T-helper 2 cell treated with Interferon-gamma antibody and Interleukin-4, amounts not matched to agents 100 ng/mL and 5 ng/mL, for 36 hours (primary cell): ENCODE data around the gene NONO. TPM values are rescaled to one million over a fixed set of nuclear protein-coding genes. Genes with fewer than 3 reads are reported as not detected.
"Not testable (repeated sequence)": the region's sequence is repeated elsewhere in the genome, so short reads cannot be mapped to it uniquely, and the experiment has no call there.

Source experiments
- intact Hi-C: fragments of 100-400 bp; cut with micrococcal nuclease; formaldehyde crosslinking; loops from one replicate; pipeline ENCODE4 v1.15.1; 2023
- total RNA-seq: library from RNA; stranded (reverse); gene quantifications from 2 replicates; pipeline ENCODE4 v1.2.3, GENCODE V29; 2022

The NONO gene
- total RNA-seq, 1 donor from 2014 or later: 529 TPM

GRCh38 chrX:71282514-71283402 is 677 bp upstream of the NONO start:
- intact Hi-C loops: loop anchor here (1.0 to 5.0 kb wide), 7 partner anchors 28 to 250 kb away; partner anchors contain the start of genes FOXO4, IL2RG, TAF1 and ZMYM3

DNA sequence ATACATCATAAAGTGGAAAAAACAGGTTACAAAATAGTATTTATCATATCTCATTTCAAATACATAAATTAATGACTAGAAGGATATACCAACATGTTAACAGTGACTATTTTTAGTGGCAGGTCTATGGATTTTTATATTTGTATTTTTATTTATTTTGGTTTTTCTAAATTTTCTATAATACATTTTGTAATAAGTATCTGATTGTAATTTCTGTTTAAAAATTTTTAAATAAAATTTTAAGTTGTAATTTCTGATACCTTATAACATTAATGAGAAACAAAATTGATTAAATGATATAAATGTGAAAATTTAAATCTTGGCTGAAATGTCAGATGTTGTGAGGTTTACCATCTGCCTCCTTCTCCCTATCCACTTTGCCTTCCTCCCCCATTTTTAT is 2.5 kb downstream of the NONO start:
- intact Hi-C loops: no loop called here

- intact Hi-C loops: no loop called here
Measured at GRCh38 chrX:71291381-71291780, 7.9 kb downstream of the NONO start.

DNA sequence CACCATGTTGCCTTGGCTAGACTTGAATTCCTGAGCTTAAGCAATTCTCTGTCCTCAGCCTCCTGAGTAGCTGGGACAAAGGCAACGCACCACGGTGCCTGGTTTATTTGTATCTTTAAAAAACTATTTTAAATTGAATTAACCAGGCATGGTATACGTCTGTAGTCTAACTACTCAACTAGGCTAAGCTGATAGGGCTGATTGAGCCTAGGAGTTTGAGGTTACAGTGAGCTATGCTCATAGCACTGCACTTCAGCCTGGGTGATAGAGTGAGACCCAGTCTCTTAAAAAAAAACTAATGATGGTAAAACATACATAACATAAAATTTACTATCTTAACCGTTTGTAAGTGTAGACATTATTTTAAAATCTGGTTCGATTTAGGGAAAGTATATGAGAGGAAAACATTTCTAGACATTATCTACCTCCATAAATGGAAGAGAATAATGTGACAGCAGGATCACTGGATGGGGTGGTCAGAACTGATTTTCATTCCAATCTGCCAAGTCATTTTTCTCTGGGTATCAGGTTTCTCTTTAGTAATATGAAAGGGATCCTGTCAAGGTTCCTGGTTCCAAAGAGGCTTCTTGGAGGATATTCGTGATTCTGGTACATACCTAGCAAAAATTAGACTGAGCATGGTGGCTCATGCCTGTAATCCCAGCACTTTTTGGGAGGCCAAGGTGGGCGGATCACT is 9.4 kb downstream of the NONO start:
- intact Hi-C loops: no loop called here

GRCh38 chrX:71296806-71297205 is 13.4 kb downstream of the NONO start:
- intact Hi-C loops: no loop called here

GRCh38 chrX:71298119-71298518 is 14.7 kb downstream of the NONO start:
- intact Hi-C loops: no loop called here

GRCh38 chrX:71300064-71300463 is 16.6 kb downstream of the NONO start:
- intact Hi-C loops: not testable (repeated sequence)

DNA sequence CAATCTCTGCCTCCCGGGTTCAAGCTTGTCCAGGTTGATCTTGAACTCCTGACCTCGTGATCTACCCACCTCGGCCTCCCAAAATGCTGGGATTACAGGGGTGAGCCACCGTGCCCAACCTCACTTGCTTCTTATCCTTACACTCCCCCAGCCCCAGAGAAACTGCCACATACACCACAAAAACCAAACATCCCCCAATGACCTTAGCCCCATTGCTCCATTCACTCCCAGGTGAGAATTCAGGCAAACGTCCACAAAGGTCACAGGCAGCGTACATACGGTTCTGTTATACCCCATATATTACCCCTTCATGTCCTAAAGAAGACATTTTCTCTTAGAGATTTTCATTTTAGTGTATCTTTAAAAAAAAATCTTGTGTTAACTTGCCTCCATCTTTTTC is 17.1 kb downstream of the NONO start:
- intact Hi-C loops: not testable (repeated sequence)

DNA sequence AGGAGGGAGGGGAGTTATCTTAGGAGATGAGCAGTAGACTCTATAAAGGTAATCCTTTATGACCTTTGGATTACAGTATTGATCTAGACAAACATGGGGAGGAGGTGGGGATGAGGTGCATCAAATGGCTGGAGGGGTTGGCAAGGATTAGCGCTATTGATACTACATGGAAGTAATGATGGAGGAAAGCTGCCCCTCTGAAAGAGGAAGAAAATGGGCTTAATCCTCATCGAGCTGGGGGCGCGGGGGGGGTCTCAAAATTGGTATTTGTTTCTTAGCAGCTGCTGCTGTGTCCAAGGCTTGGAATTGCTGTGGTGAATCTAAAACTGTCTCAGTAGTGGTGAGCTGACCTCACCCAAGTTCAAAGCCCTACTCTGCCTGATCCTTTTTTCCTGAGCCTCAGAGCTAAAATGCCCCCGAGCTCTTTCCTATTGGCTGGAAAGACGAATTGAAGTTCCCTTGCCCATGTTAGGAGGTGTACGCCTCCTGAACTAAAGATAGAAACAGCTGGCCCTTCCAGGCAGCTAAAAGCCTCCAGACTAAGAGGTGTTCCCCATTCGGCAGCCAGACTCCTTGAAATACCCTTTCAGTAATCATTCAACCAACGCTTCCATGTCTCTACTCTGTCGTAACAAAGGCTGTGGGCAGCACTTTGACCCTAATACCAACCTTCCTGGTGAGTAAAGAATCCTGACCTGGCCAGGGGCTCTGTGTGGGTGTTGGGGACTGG is 17.9 kb downstream of the NONO start, which contains the start of gene ITGB1BP2:
Gene ITGB1BP2, plus strand, starts transcription at position 556 of the 730 bp plus-strand sequence. Its CDS starts 57 bp downstream, at position 613.
- intact Hi-C loops: no loop called here

DNA sequence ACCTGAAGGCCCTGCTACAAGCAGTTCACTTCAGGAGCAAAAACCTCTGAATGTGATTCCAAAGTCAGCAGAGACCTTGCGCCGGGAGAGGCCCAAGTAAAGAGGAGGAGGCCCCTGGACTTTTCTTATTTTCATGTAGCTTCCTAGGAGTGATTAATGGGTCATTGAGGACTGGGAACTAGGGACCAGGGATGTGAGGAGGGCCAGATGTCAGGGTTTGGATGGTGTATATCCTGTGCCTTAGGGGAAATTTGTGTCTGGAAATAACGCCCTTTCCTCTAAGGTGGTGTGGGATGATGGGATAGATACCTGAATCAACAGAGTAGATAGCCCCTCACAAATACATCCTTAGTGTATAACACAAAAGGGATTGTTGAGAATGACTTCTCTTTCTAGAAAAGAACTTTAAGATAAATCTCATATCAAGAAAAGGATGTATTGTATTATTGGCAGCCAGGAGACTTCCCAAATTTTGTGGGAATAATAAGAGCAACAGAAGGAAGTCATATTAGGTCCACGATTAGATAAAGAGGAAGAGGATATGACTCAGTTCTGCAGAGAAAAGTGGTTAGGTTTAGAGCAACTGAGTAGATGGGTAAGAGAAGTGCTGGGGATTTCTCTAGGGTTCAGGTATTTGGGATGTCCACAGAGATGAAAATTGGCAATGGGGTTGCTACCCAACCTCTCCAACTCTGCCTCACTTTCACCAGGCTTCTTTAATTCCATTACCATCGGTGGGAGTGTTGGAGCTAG is 19.2 kb downstream of the NONO start:
- intact Hi-C loops: no loop called here

DNA sequence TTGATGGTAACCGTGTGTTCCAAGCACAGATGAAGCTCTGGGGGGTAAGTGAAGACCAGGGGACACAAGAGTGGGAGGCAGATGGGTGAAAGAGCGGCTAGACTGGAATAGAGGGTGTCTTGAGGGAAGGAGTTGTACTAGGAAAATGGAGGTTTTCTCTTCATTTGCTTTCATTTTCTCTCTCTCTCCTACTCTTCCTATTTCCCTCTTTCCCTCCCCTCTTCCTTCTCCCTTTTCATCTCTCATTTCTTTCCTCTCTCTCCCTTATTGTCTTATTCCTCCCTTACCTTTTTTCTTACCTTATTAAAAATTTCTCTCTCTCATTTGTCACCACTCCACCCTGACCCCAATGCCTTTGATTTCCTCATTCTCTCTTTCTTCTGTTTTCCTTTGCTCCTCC is 21.1 kb downstream of the NONO start:
- intact Hi-C loops: no loop called here

- intact Hi-C loops: no loop called here
Measured at GRCh38 chrX:71315917-71316316, 32.5 kb downstream of the NONO start.

GRCh38 chrX:71316959-71317358 is 33.5 kb downstream of the NONO start:
- intact Hi-C loops: not testable (repeated sequence)

DNA sequence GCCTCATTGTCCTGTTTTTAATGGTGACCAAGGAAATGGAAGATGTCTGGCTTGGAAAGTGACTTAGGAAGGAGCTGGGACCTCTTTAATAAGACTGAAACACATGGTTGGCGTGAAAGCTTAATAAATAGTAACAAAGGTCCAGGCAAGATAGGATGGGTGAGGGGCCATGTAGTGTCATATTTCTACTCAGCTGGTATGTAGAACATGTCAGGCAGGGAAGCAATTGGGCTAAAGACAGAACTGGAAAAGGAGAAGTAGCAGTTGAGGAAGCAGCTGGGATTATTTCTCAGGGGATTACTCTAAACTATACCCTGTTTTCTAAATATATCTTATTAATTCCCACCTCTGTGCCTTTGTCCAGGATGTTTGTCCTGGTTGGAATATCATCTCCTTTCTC is 36.7 kb downstream of the NONO start:
- intact Hi-C loops: no loop called here

DNA sequence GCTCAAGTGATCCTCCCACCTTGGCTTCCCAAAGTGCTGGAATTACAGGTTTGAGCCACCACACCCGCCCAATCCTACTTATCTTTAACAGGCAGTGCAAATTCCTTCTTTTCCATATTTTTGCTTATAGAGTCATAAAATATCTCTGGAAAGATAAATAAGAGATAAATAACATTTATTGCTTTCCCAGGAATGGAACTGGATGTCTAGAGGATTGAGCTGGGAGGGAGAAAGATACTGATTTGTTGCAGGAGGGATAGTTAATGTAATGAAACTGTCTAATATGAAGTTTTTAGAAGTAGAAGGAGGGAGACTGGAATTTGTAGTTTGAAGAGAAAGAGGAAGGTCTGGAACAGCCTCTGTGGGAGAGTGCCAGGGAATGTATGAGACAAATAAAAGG is 38.3 kb downstream of the NONO start:
- intact Hi-C loops: no loop called here

GRCh38 chrX:71324452-71324851 is 41.0 kb downstream of the NONO start:
- intact Hi-C loops: not testable (repeated sequence)

DNA sequence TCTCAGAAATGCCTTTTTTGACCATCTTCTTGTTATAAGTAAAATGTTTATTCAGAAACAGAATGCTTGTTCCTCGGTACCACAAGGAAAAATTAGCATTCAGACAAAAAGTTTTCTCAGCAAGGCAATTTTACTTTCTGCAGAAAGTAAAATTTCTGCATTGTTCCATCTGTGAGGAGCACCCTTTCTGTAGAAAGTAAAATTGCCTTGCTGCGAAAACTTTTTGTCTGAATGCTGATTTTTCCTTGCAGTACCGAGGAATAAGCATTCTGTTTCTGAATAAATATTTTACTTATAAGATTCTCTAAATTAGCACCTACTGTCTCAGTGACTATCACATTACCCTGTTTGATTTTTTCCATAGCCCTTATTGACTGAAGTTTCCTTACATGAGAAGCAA is 43.0 kb downstream of the NONO start:
- intact Hi-C loops: no loop called here

- intact Hi-C loops: not testable (repeated sequence)
Measured at GRCh38 chrX:71349151-71349665, 65.8 kb downstream of the NONO start.

- intact Hi-C loops: not testable (repeated sequence)
Measured at GRCh38 chrX:71349867-71350266, 66.4 kb downstream of the NONO start.
